ENCODE data around the gene MAPKAP1.

Gene MAPKAP1

DNA sequence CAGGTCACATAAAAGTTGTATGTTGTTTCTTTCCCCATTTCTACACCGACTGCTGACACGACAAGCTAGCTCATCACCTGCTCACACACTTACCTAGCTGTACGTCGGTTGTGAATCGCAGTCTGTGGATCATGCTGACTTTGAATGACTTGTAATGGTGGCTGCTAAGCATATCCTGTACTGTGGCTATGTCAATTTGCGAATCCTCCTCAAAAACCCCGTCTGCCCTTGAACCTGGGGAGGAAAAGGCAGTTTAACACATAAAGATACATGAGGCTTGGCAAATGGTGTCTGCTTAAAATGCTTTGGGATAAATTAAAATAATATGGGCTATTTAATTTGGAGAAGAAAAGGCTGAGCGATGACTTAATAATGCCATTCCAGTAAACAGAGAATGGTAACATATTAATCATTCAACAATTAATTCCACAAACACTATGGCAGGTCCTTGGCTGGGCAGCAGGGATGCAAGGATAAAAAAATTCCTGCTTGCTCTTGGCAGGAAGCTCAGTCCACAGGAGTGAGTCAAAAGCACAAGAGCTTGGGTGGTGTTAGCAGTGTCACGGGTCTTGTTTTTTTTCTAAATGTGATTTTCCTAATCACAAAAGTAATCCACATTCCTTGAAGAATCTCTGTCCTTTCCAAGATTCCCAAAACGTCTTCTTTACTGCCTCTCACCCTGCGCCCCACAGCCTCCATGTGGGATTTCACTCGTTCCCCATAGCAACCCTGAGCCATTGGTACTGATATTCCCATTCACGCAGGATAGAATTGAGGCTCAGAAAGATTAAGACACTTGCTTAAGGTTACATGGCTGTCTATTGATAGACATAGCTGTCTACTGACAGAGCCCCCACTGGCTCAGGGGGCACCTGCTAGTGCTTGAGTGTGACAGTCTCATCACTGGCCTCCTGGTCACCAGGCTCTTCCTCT is 222.4 kb downstream of the MAPKAP1 start:
- DNase-seq (ENCODE audit: low read depth), result no peak

DNA sequence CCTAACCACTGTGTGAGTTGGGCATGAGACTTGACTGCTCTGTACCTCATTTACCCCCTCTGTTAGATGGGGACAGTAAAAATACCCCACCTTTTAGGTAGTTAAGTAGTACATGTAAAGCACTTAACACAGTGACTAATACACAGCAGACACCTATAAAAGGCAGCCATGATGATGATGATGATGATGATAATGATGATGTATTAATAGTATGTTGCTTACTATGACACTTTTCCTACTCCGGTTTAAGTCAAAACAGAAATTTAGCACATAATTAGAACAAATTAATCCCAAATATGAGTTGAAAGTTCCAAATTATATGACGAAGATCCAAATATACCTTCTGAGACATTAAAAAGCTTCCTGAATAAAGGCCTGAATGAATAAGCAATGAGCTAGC is 223.3 kb downstream of the MAPKAP1 start:
- no peak for DNase-seq (ENCODE audit: low read depth)

DNA sequence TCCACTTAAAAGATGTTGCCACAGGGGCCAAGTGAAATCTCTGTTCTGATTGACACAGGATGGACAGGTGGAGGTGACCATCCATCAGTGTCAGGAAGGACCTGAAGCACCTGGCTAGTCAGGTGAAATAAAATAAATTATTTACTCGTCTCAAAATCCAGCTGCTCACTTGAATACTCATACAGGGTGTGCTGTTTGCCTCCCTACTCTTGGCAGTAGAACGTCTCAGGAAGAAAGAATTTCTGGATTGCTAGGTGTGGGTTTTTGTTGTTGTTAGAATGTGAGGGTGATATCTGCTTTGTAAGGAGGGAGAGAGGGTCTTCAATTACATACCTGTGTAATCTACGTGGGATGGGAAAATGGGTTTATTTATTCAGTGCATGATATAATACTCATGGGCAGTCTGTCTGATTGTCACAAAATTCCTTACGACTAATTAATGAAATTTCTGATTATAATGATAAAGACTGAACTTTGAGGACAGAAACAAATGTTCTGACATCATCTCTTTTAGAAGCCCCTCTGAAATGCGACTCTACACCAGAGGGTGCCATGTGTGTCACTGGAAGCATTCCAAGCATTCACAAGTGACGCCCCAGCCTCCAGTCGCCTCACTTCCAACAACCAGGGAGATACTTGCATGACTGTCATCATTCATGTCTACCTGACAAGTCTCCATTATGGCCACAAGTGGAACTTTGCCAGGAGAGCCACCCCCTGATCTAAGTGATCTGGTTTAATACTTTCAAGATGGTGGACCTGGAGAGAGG is 227.0 kb downstream of the MAPKAP1 start:
- DNase-seq (ENCODE audit: low read depth), result no peak

DNA sequence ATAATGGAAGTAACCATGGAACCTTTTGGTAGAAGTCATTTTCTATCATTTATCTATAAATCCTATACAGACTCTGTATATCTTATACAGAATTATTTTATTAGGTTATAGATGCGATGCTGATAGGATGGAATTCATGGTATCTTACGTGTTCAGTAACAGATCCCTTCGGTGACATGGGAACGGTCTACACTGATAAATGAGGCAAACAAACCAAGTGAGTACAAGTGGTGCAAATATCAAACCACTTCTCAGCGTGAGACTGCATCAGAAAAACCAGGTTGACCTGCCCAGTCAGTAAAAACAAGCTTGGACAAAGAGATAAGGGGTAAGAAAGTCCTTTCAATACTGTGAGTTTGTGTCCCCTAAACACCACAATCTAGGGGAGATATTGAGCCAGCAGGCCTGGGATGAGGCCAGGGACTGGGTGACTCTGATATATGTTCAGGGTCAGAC is 229.9 kb downstream of the MAPKAP1 start:
- DNase-seq (ENCODE audit: low read depth), result no peak

DNA sequence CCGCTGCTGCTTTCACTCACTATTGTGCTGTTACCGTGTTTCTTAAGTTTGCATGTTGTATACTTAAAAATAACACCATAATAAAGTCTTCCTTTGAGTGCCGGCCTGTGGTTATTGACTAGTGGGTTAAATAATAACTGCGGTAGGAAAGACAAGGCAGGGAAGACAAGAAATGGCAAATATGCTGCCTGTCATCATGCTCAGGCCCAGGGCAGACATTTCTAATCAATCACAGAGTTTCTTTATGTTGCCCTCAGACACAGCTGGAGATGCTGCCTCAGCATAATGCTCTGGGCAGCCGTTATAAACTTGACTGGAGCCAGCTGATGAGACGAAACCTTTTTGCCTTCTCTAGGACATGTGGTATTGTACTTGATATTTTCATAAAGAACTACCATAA is 230.4 kb downstream of the MAPKAP1 start:
- no peak for DNase-seq (ENCODE audit: low read depth)

DNA sequence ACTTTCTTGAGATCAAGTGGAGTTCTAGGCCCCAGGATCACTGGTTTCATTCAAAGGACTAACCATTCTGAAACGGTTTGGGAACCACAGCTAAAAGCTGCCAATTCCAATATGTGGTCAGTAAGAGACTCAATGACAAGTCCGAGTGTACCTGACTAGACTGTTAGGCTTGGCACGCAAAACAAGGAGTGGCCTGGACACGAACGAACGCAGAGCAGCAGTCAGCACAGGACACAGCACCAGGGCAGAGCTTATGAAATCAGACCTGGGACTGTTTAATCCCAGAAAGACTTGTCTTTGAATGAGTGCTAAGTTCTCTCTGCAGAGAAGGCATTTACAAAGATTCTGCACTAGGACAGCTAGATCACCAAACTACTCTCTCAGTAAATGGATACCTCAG is 231.6 kb downstream of the MAPKAP1 start:
- DNase-seq (ENCODE audit: low read depth), result no peak

DNA sequence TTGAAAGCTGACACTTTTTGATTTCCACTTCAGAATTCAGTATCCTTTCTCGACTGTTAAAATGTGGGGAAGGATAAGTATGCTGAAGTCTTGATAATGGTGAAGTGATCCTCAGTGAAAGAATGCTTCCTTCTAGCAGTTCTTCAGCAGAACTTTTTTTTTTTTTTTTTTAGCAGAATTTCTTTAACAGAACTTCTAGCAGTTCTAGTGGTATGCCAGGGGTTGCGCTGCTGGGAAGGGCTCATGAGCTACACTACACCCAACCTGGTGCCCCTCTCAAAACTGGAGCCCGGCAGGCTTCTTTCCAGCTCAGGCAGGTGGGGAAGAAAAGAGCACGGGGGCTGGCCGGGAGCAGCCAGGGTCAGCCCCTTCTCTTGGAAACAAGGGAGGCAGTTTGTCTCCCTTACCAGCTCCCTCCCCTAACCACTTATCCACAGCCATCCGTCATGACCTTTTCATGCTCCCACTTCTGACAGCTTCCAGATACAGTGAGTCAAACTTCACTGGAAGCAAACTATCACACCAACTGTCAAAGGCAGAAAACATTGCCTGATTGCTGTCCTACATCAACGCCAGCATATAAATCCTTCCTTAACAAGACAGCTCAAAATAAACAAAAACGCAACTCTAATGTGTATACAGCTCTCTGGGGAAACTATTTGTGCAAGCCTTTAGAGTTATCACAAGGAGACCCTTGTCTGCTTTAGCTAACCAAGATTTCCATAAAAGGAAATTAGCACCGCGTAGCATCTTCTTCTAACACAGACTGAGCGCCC is 233.9 kb downstream of the MAPKAP1 start:
- DNase-seq (ENCODE audit: low read depth), result no peak

DNA sequence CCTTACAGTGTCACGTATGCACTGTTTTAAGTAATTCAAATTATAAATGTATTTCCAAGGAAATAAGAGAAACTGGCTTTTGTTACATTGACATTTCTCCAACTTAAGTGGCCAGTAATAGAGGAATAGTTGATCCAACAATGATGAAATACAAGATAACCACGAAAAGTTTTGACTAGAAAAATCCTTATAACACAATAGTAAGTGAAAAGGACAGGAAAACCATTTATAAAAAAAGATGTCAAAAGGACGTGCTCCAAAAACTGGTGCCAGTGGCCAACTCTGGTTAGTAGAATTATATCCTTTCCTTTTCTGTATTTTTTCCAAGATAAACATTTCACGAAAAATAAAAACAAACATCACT is 234.5 kb downstream of the MAPKAP1 start:
- DNase-seq (ENCODE audit: low read depth), result no peak

DNA sequence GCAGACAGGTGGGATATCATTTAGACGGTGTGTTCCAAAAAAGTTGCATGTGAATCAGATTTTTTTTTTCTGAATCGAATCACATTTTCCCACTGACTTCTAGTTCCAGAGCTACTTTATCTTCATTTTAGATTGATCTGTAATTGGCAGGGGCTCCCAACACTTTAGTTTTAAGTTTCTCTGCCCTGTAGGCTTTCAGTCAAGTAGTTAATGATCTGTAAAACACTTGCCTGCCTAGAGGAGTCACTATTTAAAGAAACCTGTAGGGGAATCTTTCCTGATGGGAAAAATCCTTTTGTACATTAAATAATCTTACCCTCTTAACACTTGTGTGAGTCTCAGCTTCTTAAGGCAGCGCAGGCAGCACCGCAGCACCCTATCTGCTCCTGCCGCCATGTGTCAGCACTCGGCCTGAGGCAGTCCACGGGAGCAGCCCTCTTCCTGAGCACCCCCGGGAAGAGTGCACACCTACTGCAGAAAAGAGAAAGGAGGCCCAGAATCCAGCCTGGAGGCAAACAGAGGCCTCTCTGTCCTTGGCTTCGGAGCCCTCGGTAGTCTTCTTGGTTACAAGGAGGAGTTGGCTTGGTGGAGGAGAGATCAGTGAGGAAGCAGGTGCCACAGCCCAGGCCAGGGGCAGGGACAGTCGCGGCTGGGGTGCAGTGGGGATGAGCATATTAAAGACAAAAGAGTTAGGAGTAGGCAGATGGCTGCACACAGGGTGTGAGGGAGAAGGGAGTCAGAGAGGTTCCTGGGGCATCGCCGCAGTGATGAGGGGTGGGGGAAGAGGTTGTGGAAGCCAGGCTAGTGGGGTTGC is 236.0 kb downstream of the MAPKAP1 start:
- no peak for DNase-seq (ENCODE audit: low read depth)

DNA sequence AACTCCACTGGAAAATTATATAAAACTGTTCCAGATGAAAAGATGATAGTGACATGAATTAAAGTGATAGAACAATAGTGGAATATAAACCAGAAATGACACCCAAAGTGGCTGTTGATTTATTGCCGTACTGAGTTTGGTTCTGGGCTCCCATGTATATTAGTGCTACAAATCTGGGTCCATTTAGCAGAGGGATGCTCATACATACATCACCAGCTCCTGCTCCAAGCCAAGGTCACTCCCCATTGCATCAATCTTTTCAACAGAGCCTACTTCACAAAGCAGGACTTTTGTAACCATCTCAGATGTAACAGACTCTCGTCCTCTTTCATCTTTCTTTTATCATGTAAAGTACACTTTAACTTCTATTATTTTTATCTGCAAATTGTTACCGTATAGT is 236.8 kb downstream of the MAPKAP1 start:
- DNase-seq (ENCODE audit: low read depth), result no peak

DNA sequence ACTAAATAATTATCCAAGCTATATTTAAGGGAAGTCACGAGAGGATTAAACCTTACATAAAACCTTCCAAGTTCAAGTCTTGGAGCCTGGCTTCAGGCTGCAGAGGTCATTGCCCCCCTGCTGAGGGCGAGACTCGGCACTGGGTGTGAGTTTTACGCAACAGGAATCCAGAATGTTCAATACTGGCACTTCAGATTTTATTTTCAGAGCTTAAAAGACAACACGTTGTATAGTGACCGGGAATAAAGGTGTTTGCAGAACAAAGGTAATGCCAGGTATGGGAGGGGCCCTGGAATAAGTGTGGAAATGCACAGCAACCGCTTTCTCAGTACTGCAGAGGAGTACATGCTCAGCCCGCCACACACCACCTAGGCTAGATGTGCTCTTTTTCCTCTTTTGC is 238.4 kb downstream of the MAPKAP1 start:
- DNase-seq (ENCODE audit: low read depth), result no peak

DNA sequence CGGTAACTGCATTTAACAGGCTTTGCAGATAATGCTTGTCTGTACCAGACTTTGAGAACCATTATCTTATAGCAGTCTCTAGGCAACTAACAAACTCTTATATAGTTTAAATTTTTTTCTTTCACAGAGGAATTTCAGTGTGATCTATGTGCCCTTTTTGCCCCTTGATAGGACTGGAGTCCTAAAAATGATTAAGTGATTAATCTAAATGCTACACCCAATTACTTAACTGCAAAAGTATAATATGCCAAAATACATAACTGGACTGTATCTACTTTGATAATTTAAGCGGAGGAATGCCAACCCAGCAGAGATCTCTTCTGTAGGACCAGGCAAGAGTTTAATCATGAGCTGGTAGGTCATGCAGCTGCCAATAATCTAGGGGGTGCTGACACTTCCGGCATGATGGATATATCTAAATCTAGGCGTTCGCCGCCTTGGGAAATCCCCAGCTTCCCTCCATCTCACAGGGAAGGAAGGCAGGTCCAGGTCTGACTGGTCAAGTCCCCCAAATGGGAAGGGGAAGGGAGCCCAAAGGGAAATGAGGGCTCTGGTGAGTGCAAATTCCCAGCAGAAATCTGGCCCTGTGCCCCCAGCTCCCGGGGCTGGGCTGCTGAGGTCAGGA is 239.8 kb downstream of the MAPKAP1 start:
- DNase-seq (ENCODE audit: low read depth), result no peak

DNA sequence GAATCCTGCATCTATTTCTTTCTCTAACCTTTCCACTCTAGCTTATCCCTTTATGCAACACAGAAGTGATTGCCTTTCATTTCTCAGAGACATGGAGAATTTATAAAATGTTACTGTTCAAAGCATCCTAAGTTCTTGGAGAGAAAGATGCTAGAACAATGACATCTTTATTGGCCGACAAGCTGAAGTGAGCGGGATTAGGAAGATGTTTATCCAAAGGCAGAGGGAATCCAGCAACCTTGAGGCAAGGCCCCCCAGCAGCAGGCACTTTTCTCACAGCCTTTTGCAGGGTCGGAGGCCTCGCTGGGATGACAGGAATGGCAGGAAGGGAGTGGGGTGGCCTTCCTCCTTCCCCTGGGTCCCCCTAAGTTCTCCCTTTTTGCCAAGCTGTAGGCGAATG is 240.6 kb downstream of the MAPKAP1 start:
- no peak for DNase-seq (ENCODE audit: low read depth)

DNA sequence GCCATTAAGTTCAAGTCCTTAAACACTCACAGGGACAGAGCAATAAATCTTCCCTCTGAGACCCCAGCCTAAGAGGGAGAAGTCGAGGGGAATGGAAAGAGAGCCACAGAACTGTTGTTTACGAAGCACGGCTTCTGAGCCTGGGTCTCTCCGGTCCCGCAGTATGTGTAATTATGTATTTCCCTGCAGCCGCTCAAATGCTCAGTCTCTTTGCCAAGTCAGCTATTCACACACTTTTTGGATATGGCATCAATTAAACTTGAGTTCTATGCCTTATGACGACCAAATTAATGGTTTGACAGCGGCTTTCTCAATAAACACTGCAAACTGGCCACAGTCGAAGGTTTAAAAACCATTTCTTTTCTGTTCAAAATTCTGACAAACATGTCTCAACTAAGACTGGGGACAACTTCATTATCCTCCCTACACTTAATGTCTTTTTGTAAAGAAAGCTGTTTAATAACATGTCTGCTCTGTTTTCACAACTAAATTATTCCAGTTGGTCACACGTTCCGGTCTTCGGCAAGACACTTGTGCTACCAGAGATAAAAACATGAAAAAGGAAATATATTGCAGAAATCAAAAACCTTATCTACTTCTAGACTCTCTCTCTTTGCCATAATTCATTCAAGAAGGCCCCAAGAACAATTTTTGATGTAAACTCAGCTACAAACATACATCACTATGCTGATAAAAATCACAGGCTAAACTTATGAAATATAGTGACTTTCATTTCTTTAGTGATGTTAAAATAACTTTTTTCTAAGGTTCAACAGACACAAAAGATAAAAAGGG is 242.2 kb downstream of the MAPKAP1 start:
- no peak for DNase-seq (ENCODE audit: low read depth)

DNA sequence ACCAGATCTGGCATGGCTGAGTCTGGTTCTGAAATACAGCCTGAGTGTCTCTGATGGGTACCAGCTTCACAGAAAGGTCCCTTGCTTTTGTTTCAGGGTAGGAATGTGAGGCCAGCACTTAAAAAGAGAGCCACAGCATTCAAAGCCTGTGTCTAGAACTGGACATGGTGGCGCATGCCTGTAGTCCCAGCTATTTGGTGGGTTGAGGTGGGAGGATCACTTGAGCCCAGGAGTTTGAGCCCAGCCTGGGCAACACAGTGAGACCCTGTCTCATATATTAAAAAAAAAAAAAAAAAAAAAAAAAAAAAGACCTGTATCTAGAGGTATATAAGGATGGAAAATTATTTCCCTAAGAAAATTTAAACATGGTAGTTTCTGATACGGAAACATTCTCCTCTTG is 243.1 kb downstream of the MAPKAP1 start:
- no peak for DNase-seq (ENCODE audit: low read depth)

DNA sequence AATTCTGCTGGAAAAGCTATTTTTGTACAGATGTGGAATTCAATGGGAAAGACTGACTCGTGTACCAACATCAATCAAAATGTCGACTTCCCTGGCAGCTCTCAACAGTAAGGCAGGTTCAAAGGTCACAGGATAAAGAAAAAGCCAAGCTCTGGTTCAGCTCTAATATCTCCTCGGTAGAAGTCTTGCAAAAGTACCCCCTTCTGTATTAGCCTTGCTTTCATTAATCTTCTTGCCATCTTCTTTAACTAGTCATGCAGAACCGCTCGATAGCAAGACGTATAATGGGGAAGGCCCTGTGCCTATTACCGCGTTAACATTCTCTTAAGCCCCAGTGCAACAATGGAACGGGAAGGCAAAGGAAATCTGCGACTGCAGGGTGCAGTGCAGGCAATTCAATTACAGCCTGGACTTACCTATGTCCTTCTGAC is 244.1 kb downstream of the MAPKAP1 start:
- DNase-seq (ENCODE audit: low read depth), result no peak

DNA sequence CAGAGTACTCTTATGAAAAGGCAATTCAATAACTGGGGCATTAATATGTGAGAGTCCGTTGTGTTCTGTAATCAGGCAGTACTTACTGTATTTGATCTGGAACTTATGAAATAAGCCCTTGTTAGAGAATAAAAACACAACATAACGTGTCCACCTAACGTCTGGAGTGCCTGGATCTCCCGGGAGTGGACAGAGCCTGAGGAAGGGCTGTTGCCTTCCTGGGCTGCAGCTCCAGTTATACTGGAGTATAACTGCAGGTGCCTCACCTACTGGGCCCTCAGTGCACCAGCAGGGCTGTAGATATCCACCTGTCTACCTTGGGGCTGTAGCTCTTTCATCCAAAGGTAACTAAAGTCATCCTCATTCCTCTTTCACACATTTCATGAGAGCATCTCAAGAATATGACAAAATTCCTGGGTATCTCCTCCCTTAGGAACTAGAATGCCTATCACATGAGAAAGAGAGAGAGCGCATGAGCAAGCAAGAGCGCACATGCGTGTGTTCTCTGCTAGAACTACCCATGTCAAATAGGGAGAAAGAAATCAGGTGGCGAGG is 245.3 kb downstream of the MAPKAP1 start:
- no peak for DNase-seq (ENCODE audit: low read depth)

DNA sequence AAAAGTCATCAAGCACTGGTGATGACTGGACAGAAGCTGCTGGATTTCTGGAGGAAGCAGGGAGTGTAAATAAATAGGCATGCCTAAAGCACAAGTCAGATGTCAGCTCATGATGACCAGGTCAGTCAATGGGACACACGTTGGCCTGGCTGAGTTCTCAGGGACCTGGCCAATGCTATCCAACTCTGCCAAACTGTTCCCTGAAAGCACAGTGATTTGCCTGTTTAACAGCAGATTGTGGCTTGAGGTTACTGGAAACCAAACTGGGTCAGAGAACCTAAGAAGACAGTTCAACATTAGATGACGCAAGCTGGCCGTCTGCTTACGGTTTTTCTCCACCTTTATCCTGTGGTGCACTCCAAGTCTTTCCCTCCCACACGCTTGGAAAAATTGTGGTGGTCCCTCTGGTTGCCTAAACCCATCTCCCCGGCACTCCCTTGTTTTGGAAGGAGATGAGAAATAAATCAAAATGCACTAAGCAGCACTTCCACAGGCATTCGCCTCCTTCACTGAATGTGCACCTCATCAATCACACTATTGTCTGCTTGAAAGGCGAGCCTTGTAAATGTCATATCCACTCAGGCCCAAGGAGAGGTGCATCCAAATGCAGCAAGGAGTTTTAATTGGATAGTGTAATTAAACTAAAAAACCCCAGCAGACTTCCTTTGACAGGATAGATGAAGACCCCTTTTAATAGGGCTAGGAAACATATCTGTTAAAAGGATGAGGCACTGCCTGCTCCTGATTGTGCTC is 245.9 kb downstream of the MAPKAP1 start:
- no peak for DNase-seq (ENCODE audit: low read depth)

DNA sequence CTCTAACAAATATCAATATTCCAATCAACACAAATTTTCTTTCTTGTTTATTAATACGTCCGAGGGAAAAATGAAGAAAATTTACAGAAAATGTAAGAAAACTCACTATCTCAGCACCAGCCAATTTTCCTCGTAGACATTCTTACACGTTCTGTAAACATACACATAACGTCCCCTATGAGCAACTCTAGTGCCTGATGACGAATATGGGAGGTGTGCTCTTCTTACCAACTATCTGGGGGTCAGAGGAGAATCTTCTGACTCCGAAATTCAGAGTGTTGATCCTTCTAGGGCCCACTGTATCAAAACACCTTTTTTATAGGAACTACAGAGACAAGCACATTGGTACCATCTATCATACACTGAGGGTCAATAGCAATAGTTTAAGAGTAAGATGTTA is 246.7 kb downstream of the MAPKAP1 start:
- no peak for DNase-seq (ENCODE audit: low read depth)

Data from stimulated activated CD8-positive, alpha-beta memory T cell treated with anti-CD3 and anti-CD28 coated beads, Interleukin-4, amount 100 ng/mL, for 24 hours (primary cell).